Breast epithelium (tissue), 3 donors: ENCODE data around the gene MAST4.
"Not testable (repeated sequence)": the region's sequence is repeated elsewhere in the genome, so short reads cannot be mapped to it uniquely, and the experiment has no call there.

Experiments
- POLR2A ChIP-seq: fragments of 450-650 bp; IDR thresholded peaks from one replicate; pipeline ENCODE4 v1.6.1; 2016; ENCODE audit warnings: antibody characterized with exemption, mild to moderate bottlenecking, moderate library complexity
- TF ChIP-seq, protein P1 (sequence below), 3 donors: fragments of 450-650 bp; IDR thresholded peaks; one replicate each; pipeline ENCODE4 v1.5.1; 2016 to 2017; ENCODE audit warnings: antibody characterized with exemption in 3 of 3, mild to moderate bottlenecking in 3 of 3, moderate library complexity in 3 of 3

DNA sequence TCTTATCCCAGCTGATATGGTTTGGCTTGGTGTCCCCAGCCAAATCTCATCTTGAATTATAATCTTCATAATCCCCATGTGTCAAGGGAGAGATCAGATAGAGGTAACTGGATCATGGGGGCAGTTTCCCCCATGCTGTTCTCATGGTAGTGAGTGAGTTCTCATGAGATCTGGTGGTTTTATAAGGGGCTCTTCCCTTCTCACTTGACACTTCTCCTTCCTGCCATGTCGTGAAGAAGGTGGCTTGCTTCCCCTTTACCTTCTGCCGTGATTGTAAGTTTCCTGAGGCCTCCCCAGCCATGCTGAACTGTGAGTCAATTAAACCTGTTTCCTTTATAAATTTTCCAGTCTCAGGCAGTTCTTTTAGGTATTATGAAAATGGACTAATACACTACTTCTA lies 226.7 kb downstream of the MAST4 start:
- TF ChIP-seq, protein P1, sequence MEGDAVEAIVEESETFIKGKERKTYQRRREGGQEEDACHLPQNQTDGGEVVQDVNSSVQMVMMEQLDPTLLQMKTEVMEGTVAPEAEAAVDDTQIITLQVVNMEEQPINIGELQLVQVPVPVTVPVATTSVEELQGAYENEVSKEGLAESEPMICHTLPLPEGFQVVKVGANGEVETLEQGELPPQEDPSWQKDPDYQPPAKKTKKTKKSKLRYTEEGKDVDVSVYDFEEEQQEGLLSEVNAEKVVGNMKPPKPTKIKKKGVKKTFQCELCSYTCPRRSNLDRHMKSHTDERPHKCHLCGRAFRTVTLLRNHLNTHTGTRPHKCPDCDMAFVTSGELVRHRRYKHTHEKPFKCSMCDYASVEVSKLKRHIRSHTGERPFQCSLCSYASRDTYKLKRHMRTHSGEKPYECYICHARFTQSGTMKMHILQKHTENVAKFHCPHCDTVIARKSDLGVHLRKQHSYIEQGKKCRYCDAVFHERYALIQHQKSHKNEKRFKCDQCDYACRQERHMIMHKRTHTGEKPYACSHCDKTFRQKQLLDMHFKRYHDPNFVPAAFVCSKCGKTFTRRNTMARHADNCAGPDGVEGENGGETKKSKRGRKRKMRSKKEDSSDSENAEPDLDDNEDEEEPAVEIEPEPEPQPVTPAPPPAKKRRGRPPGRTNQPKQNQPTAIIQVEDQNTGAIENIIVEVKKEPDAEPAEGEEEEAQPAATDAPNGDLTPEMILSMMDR (IDR thresholded peaks at IDR 0.05): not testable (repeated sequence)
- not testable (repeated sequence) for TF ChIP-seq POLR2A
